K562 (cell line): ENCODE results near the gene CPNE9. TPM values are rescaled to one million over a fixed set of nuclear protein-coding genes. Genes with fewer than 3 reads are reported as not detected.
A peak's percentile ranks its signal among the peaks of the same experiment; 100 is the strongest.

Experiments used
- ATAC-seq: fragments of 200-7000 bp; cut with Tn5 transposase; 3 replicates; pipeline ENCODE4 v1.9.1; 2020; ENCODE audit warnings: moderate library complexity
- BruUV-seq: library from RNA; stranded (reverse); fragments of 400-500 nt; replicated peaks from 2 replicates; lab custom pipeline; 2021; lab: Mats Ljungman, UMichigan
- CTCF ChIA-PET: fragments of 300-600 bp; formaldehyde crosslinking; extraction: SDS; loops from one replicate; lab custom pipeline; 2021; ENCODE audit warnings: low intra/inter-chr PET ratio; lab: Yijun Ruan, JAX
- POLR2A ChIA-PET: fragments of 300-600, 350-650 bp; sonication (Branson Sonifier 250); formaldehyde crosslinking; extraction: SDS; loops from one replicate; lab custom pipeline; 2021; ENCODE audit warnings: antibody characterized with exemption, inconsistent platforms; lab: Yijun Ruan, JAX
- DNase-seq, 4 experiments: peaks; one replicate each; pipeline versions ENCODE4 v3.0.0 to v3.0.0-alpha.2; 2011 to 2018; ENCODE audit warnings: low spot score in 3 of 4, mixed read lengths in 3 of 4; ENCODE audit errors: extremely low read depth in 1 of 4
- FAIRE-seq: peaks from 2 replicates; lab custom pipeline; 2011; peaks lifted over from hg19 to GRCh38; lab: Jason Lieb, UNC
- H2AFZ ChIP-seq: 2 replicates; pipeline ENCODE4 v1.6.0; 2011; ENCODE audit warnings: low read depth, low read length, control low read depth, inconsistent platforms
- H3K27ac ChIP-seq: fragments of 200-600 bp; 3 replicates; pipeline ENCODE4 v1.8.0; 2011; ENCODE audit warnings: low read depth, mild to moderate bottlenecking, control low read depth, inconsistent platforms, low read length, moderate library complexity, mixed read lengths; ENCODE audit errors: extremely low read depth
- H3K27me3 ChIP-seq, 2 experiments: fragments of 300-600 bp in 1 of 2; 2 replicates in 1 of 2; 3 replicates in 1 of 2; pipeline versions ENCODE4 v1.6.0 to v1.8.0; 2011; ENCODE audit warnings: inconsistent platforms in 2 of 2, low read length in 2 of 2, mild to moderate bottlenecking in 1 of 2, mixed read lengths in 1 of 2, moderate library complexity in 1 of 2; ENCODE audit not compliant: control insufficient read depth in 2 of 2, insufficient read depth in 2 of 2
- H3K36me3 ChIP-seq: fragments of 300-600 bp; 3 replicates; pipeline ENCODE4 v1.8.0; 2011; ENCODE audit warnings: mild to moderate bottlenecking, low read length, inconsistent platforms; ENCODE audit not compliant: control insufficient read depth, insufficient read depth
- H3K4me1 ChIP-seq, 2 experiments: fragments of 200-600 bp in 1 of 2; replicated peaks in 1 of 2; 2 replicates in 1 of 2; 3 replicates in 1 of 2; pipeline versions ENCODE4 v1.5.1 to v1.8.0; 2011; ENCODE audit warnings: inconsistent platforms in 2 of 2, low read length in 2 of 2, mild to moderate bottlenecking in 1 of 2, mixed read lengths in 1 of 2, moderate library complexity in 1 of 2; ENCODE audit not compliant: control insufficient read depth in 2 of 2, insufficient read depth in 2 of 2
- H3K4me2 ChIP-seq: 2 replicates; pipeline ENCODE4 v1.6.1; 2011; ENCODE audit warnings: low read length, control low read depth, inconsistent platforms, mixed read lengths; ENCODE audit not compliant: insufficient read depth
- H3K4me3 ChIP-seq: fragments of 200-600 bp; sonication (generic), shearing (Covaris generic); 2 replicates; pipeline ENCODE4 v1.5.1; 2016; ENCODE audit warnings: control low read depth, inconsistent platforms
- H3K79me2 ChIP-seq: fragments of 200-600 bp; 3 replicates; pipeline ENCODE4 v1.8.0; 2011; ENCODE audit warnings: low read length, inconsistent platforms; ENCODE audit not compliant: control insufficient read depth, insufficient read depth
- H3K9ac ChIP-seq, 2 experiments: 2 replicates each; pipeline versions ENCODE4 v1.6.0 to v1.6.1; 2011; ENCODE audit warnings: low read depth in 2 of 2, low read length in 2 of 2, control low read depth in 1 of 2, inconsistent platforms in 1 of 2, mild to moderate bottlenecking in 1 of 2, mixed read lengths in 1 of 2; ENCODE audit not compliant: insufficient read depth in 1 of 2
- H3K9me1 ChIP-seq: one replicate; pipeline ENCODE4 v1.6.0; 2011; ENCODE audit warnings: inconsistent platforms, mild to moderate bottlenecking, low read length, moderate library complexity; ENCODE audit not compliant: control insufficient read depth, insufficient read depth
- H3K9me3 ChIP-seq: replicated peaks from 2 replicates; pipeline ENCODE4 v1.5.1; 2011; ENCODE audit warnings: low read depth, low read length, inconsistent platforms; ENCODE audit not compliant: control insufficient read depth, insufficient read depth
- H4K20me1 ChIP-seq: replicated peaks from 2 replicates; pipeline ENCODE4 v1.6.1; 2011; ENCODE audit warnings: low read length, inconsistent platforms, mixed read lengths; ENCODE audit not compliant: control insufficient read depth, insufficient read depth
- CEBPG ChIP-seq, 3 experiments: fragments of 200-800 bp in 1 of 3; sonication (Bioruptor generic) in 1 of 3; sonication (generic) in 1 of 3; formaldehyde crosslinking in 1 of 3; IDR thresholded peaks in 2 of 3; conservative IDR thresholded peaks in 1 of 3; 2 replicates each; pipeline versions ENCODE4 v1.6.1 to v1.8.0; 2016 to 2022; ENCODE audit warnings: missing compliant biosample characterization in 2 of 3, missing genetic modification characterization in 2 of 3, mild to moderate bottlenecking in 1 of 3, missing genetic modification reagents in 1 of 3
- ILK ChIP-seq: fragments of 450-650 bp; IDR thresholded peaks from 2 replicates; pipeline ENCODE4 v1.6.1; 2016; ENCODE audit warnings: missing genetic modification characterization, low read depth, mild to moderate bottlenecking, missing compliant biosample characterization, moderate library complexity, borderline replicate concordance
- MITF ChIP-seq: IDR thresholded peaks from 2 replicates; pipeline ENCODE4 v1.6.1; 2014; ENCODE audit warnings: antibody characterized with exemption
- MLLT1 ChIP-seq, 2 experiments: fragments of 450-650 bp; IDR thresholded peaks; 2 replicates each; pipeline ENCODE4 v1.6.1; 2016
- RFX1 ChIP-seq: fragments of 450-650 bp; IDR thresholded peaks from 2 replicates; pipeline ENCODE4 v1.6.1; 2016; ENCODE audit warnings: mild to moderate bottlenecking, moderate library complexity
- SOX6 ChIP-seq: fragments of 450-650 bp; IDR thresholded peaks from 2 replicates; pipeline ENCODE4 v1.6.1; 2014; ENCODE audit warnings: mild to moderate bottlenecking
- ZBTB17 ChIP-seq: fragments of 450-650 bp; formaldehyde crosslinking; IDR thresholded peaks from 2 replicates; pipeline ENCODE4 v1.4.0; 2020; ENCODE audit warnings: mild to moderate bottlenecking
- ZNF133 ChIP-seq: fragments of 250-450 bp; sonication (Bioruptor Pico); IDR thresholded peaks from 2 replicates; pipeline ENCODE4 v1.4.0; 2020; ENCODE audit warnings: mild to moderate bottlenecking
- ZNF444 ChIP-seq: fragments of 250-450 bp; sonication (Bioruptor Pico); IDR thresholded peaks from 2 replicates; pipeline ENCODE4 v1.4.0; 2020; ENCODE audit warnings: mild to moderate bottlenecking, moderate library complexity
- WGBS: fragments of 100-300 bp; shearing (Covaris generic); methylation state at CpG from one replicate; pipeline ENCODE4 v1.1.6; 2016; ENCODE audit warnings: low coverage, mixed read lengths; ENCODE audit not compliant: insufficient coverage; ENCODE audit errors: missing lambda C conversion rate; 5-methylcytosine and 5-hydroxymethylcytosine counted together
- in situ Hi-C: fragments of 300-500 bp; cut with MboI; formaldehyde crosslinking; loops from 4 replicates; pipeline ENCODE4 v1.15.0; 2018; ENCODE audit warnings: inconsistent platforms, mixed read lengths
- intact Hi-C: fragments of 100-400 bp; cut with micrococcal nuclease; formaldehyde crosslinking; loops from 2 replicates; pipeline ENCODE4 v1.14.2; 2022
- polyA plus RNA-seq, 8 experiments: library from polyadenylated mRNA; depleted of rRNA in 4 of 8; stranded (reverse) in 5 of 8; unstranded in 3 of 8; fragments of >200 nt; fragmentation: Nextera tagmentation in 2 of 8; fragmentation: Illumina TruSeq in 1 of 8; extraction: Ambion mirVana in 2 of 8; extraction: Trizol in 1 of 8; gene quantifications; 2 replicates each; pipeline versions ENCODE4 v1.2.1 to v1.2.3, GENCODE V29; 2011 to 2014; ENCODE audit warnings: inconsistent platforms in 1 of 8, missing spikeins in 1 of 8
- total RNA-seq, 7 experiments: library from RNA; depleted of rRNA in 6 of 7; stranded (reverse); fragments of >200 nt in 6 of 7; fragmentation: Illumina TruSeq in 2 of 7; extraction: Trizol in 2 of 7; gene quantifications; 2 replicates each; pipeline versions ENCODE4 v1.2.1 to v1.2.3, GENCODE V29; 2011 to 2021; ENCODE audit warnings: low replicate concordance in 1 of 7

Gene CPNE9
- total and polyA plus RNA-seq, 9 of the 15 experiments (the other 6 are each of a cell fraction or from before 2014, with no cell fraction given) = 0.22 to 0.56 (median 0.29) TPM; not detected in 3

DNA sequence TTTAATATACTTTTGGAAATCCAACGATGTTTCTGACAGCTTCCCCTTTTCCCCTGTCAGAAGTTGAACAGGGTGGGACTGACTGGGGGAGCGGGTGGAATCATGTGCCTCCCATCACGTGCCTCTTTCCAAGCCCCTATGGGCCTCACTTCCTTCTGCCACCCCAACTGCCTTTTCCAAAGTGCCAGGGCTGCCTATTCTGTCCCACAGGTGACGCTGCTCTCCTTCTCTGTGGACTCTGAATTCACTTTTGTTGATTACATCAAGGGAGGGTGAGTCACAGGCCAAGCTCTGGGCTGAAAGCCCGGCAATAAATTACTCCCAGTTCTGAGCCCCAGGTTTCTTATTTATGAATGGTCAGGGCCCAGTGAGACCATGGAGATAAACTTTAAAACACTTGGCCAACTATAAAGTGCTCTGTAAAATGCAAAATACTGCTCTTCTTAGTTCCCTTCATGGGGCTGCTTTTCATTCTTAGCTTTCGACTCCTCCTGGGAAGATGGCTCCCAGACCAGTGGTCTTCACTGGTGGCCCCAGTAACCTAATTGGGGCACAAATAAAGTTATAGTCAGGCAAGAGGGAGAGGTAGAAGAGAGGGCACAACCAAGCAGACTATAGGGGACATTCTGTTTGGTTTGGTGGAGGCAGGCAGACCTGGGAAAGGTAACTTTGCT is 12.3 kb downstream of the CPNE9 start (continued):
- TF ChIP-seq ILK (tag) (no peak), RFX1 (no peak; the same call in 1 of the 2 replicates), ZNF444 (CRISPR knock-in tag) (no peak)

- ChIA-PET CTCF (interaction anchor here (1.0 to 1.1 kb wide), 2 partner anchors 563 to 605 kb away, joined by 3 to 4 read pairs; no protein-coding TSS in a partner anchor), POLR2A (interaction anchor here (1.1 kb wide), 1 partner anchor 14 kb away, joined by 3 read pairs; the partner anchor contains the start of gene BRPF1)
- Histone ChIP-seq H3K79me2 (no peaks in the 10 kb centered on the region), H3K27ac (no peak overlapping the region), H3K4me3 (no peak overlapping the region), H3K36me3 (no peaks in the 10 kb centered on the region), H3K9ac (no peak overlapping the region), H3K9me1 (no peaks in the 10 kb centered on the region), H2AFZ (no peak overlapping the region), H3K4me1 (peaks cover 5 to 10% of the 10 kb centered on the region in 2 experiments; a peak in 4 of 5 replicates), H3K9me3 (no peaks in the 10 kb centered on the region), H3K4me2 (no peak overlapping the region), H3K27me3 (peaks cover 29% of the 10 kb centered on the region in 2 experiments), H4K20me1 (no peaks in the 10 kb centered on the region)
- no peak for FAIRE-seq
- in situ Hi-C loops (no loop called here), intact Hi-C loops (loop anchor here (5.0 to 10.0 kb wide), 7 partner anchors 75 to 362 kb away; partner anchors contain the start of genes ARPC4, CRELD1, FANCD2 and RPUSD3)
- no peak for DNase-seq
- WGBS = 31% methylated on average over 5 of the region's 5 CpGs
- no TSS peak for BruUV-seq
- no peak for ATAC-seq
- no peak for TF ChIP-seq ZNF133 (CRISPR knock-in tag)
- peak; percentile 67; the same call in 1 of the 2 replicates for TF ChIP-seq ZBTB17
- TF ChIP-seq SOX6 = no peak
- peak in 1 of 2 experiments; percentile 54; a peak in 2 of 4 replicates for TF ChIP-seq MLLT1 (IDR thresholded peaks at IDR 0.05)
- no peak for TF ChIP-seq CEBPG (CRISPR knock-in tag; IDR thresholded peaks at IDR 0.05)
- TF ChIP-seq CEBPG (tag; conservative IDR thresholded peaks at IDR 0.05 in 1 of 2, IDR thresholded peaks at IDR 0.05 in 1 of 2) = peak in 1 of 2 experiments; percentile 39; a peak in 1 of 4 replicates
- TF ChIP-seq MITF = no peak
Observed at GRCh38 chr3:9716801-9717555, 13.3 kb downstream of the CPNE9 start.
